ENCODE data around the gene ADSS2. TPM values are rescaled to one million over a fixed set of nuclear protein-coding genes. Genes with fewer than 3 reads are reported as not detected.
"Not testable (repeated sequence)": the region's sequence is repeated elsewhere in the genome, so short reads cannot be mapped to it uniquely, and the experiment has no call there.

ADSS2 gene
- total and polyA plus RNA-seq, 2 of the 4 experiments (the other 2 are of a cell fraction): 14.9 to 30.1 TPM

DNA sequence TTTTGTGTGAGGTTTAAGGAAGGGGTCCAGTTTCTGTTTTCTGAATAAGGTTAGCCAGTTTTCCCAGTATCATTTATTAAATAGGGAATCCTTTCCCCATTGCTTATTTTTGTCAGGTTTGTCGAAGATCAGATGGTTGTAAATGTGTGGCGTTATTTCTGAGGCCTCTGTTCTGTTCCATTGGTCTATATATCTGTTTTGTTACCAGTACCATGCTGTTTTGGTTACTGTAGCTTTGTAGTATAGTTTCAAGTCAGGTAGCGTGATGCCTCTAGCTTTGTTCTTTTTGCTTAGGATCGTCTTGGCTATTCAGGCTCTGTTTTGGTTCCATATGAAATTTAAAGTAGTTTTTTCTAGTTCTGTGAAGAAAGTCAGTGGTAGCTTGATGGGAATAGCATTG is 48.8 kb upstream of the ADSS2 start:
- ATAC-seq (ENCODE audit: low read depth); H3K9ac ChIP-seq (ENCODE audit: low read depth, low read length); POLR2A ChIA-PET (ENCODE audit: unreplicated experiment): not testable (repeated sequence)

DNA sequence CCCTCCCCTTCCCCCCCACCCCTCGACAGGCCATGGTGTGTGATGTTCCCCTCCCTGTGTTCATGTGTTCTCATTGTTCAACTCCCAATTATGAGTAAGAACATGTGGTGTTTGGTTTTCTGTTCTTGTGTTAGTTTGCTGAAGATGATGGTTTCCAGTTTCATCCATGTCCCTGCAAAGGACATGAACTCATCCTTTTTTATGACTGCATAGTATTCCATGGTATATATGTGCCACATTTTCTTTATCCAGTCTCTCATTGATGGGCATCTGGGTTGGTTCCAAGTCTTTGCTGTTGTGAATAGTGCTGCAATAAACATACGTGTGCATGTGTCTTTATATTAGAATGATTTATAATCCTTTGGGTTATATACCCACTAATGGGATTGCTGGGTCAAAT is 47.8 kb upstream of the ADSS2 start:
- not testable (repeated sequence) for H3K4ac ChIP-seq (ENCODE audit: low read depth, low read length)

More for the DNA sequence above, 48.8 kb upstream of the ADSS2 start:
- H4K8ac ChIP-seq (ENCODE audit: low read depth in 2 of 2, low read length in 2 of 2); intact Hi-C loops (cut with micrococcal nuclease); H2AK5ac ChIP-seq (ENCODE audit: low read depth, low read length); H2BK20ac ChIP-seq (ENCODE audit: low read depth, low read length); H2BK120ac ChIP-seq (ENCODE audit: low read depth, low read length); H3K27me3 ChIP-seq (ENCODE audit: control insufficient read depth, insufficient read depth, low read length); H2BK15ac ChIP-seq (ENCODE audit: low read depth, low read length); H3K4me2 ChIP-seq (ENCODE audit: low read depth, low read length); H2AFZ ChIP-seq (replicated peaks; ENCODE audit: low read length, poor library complexity); BruUV-seq (replicated peaks); H2BK5ac ChIP-seq (ENCODE audit: low read depth, low read length, poor library complexity, severe bottlenecking); H3K56ac ChIP-seq (ENCODE audit: extremely low read depth, insufficient read depth, low read length); H3K23ac ChIP-seq (ENCODE audit: low read depth, low read length); dilution Hi-C loops (cut with HindIII; ENCODE audit: low sequenced_read_pairs, unreplicated experiment); H3K9me1 ChIP-seq (ENCODE audit: insufficient read depth, low read length); H3K14ac ChIP-seq (replicated peaks; ENCODE audit: low read depth, low read length); H3K27ac ChIP-seq (ENCODE audit: insufficient read depth, low read length); H3K9me3 ChIP-seq (ENCODE audit: control insufficient read depth, insufficient read depth, low read length); H4K20me1 ChIP-seq (ENCODE audit: insufficient read depth, low read length); H3K36me3 ChIP-seq (ENCODE audit: control insufficient read depth, insufficient read depth, low read length); H3K4me1 ChIP-seq (ENCODE audit: control insufficient read depth, insufficient read depth, low read length); H3K79me1 ChIP-seq (ENCODE audit: low read depth in 1 of 2, low read length in 2 of 2); H4K5ac ChIP-seq (ENCODE audit: low read depth, low read length); H3K4ac ChIP-seq (ENCODE audit: low read depth, low read length); H2AK9ac ChIP-seq (replicated peaks; ENCODE audit: low read depth, low read length, poor library complexity); H3K18ac ChIP-seq (ENCODE audit: low read depth, low read length); H4K91ac ChIP-seq (ENCODE audit: insufficient read depth, low read depth, low read length); H3K4me3 ChIP-seq (ENCODE audit: insufficient read depth, low read depth, low read length); in situ Hi-C loops (cut with MboI; ENCODE audit: low sequenced_read_pairs); CTCF ChIA-PET; DNase-seq: not testable (repeated sequence)
- WGBS, 2 experiments (ENCODE audit: extremely low coverage in 2 of 2, insufficient read length in 1 of 2): no CpG with 5 or more reads among the region's 4 CpGs

More for the DNA sequence above, 47.8 kb upstream of the ADSS2 start:
- H2BK120ac ChIP-seq (ENCODE audit: low read depth, low read length); H3K18ac ChIP-seq (ENCODE audit: low read depth, low read length); dilution Hi-C loops (cut with HindIII; ENCODE audit: low sequenced_read_pairs, unreplicated experiment); H2AK5ac ChIP-seq (ENCODE audit: low read depth, low read length); H3K23ac ChIP-seq (ENCODE audit: low read depth, low read length); H3K79me1 ChIP-seq (ENCODE audit: low read depth in 1 of 2, low read length in 2 of 2); H2BK20ac ChIP-seq (ENCODE audit: low read depth, low read length); H4K91ac ChIP-seq (ENCODE audit: insufficient read depth, low read depth, low read length); H4K20me1 ChIP-seq (ENCODE audit: insufficient read depth, low read length); H3K36me3 ChIP-seq (ENCODE audit: control insufficient read depth, insufficient read depth, low read length); H4K8ac ChIP-seq (ENCODE audit: low read depth in 2 of 2, low read length in 2 of 2); H2AK9ac ChIP-seq (replicated peaks; ENCODE audit: low read depth, low read length, poor library complexity); H3K4me2 ChIP-seq (ENCODE audit: low read depth, low read length); H3K14ac ChIP-seq (replicated peaks; ENCODE audit: low read depth, low read length); in situ Hi-C loops (cut with MboI; ENCODE audit: low sequenced_read_pairs); H3K27me3 ChIP-seq (ENCODE audit: control insufficient read depth, insufficient read depth, low read length); H2BK15ac ChIP-seq (ENCODE audit: low read depth, low read length); H2BK5ac ChIP-seq (ENCODE audit: low read depth, low read length, poor library complexity, severe bottlenecking); ATAC-seq (ENCODE audit: low read depth); H3K9ac ChIP-seq (ENCODE audit: low read depth, low read length); H3K9me3 ChIP-seq (ENCODE audit: control insufficient read depth, insufficient read depth, low read length); BruUV-seq (replicated peaks); H3K9me1 ChIP-seq (ENCODE audit: insufficient read depth, low read length); intact Hi-C loops (cut with micrococcal nuclease); H4K5ac ChIP-seq (ENCODE audit: low read depth, low read length); H3K27ac ChIP-seq (ENCODE audit: insufficient read depth, low read length); H3K4me3 ChIP-seq (ENCODE audit: insufficient read depth, low read depth, low read length); DNase-seq; POLR2A ChIA-PET (ENCODE audit: unreplicated experiment); H3K56ac ChIP-seq (ENCODE audit: extremely low read depth, insufficient read depth, low read length); CTCF ChIA-PET; H3K4me1 ChIP-seq (ENCODE audit: control insufficient read depth, insufficient read depth, low read length); H2AFZ ChIP-seq (replicated peaks; ENCODE audit: low read length, poor library complexity): not testable (repeated sequence)
- no CpG with 5 or more reads among the region's 2 CpGs for WGBS, 2 experiments (ENCODE audit: extremely low coverage in 2 of 2, insufficient read length in 1 of 2)

All from IMR-90 (cell line).